ENCODE measurements around the gene SKOR2. TPM values are rescaled to one million over a fixed set of nuclear protein-coding genes. Genes with fewer than 3 reads are reported as not detected.
"Not testable (repeated sequence)": the region's sequence is repeated elsewhere in the genome, so short reads cannot be mapped to it uniquely, and the experiment has no call there.

The SKOR2 gene
- total and polyA plus RNA-seq, 2 donors (not counting 1 experiment from before 2014, with no cell fraction given) = not detected

DNA sequence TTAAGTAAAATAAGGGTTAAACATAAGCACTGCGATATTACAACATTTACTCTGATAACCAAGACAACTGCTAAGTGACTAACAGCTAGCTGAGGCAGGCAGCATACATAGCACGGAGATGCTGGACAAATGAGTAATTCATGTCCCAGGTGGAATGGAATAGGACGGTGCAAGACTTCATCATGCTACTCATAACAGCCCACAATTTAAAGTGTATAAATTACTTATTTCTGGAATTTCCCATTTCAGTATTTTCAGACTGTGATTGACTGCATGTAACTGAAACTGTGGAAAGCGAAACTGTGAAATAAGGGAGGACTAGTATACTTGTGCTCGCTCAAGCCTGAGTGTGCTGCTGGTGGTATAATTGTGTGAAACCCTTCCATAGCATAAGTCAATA, 88.2 kb downstream of the SKOR2 start:
- ATAC-seq (ENCODE audit: low read depth) = no peak
- no peak overlapping the region for H3K27ac Mint-ChIP-seq
- peak overlapping the region; percentile 9 for H3K4me2 ChIP-seq (replicated peaks; ENCODE audit: low read depth, low read length, poor library complexity, severe bottlenecking)
- peak; percentile 17 for DNase-seq
- no peak overlapping the region for H2AFZ ChIP-seq (ENCODE audit: insufficient read depth, low read depth, low read length, poor library complexity, severe bottlenecking)
- intact Hi-C loops (cut with micrococcal nuclease) = no loop called here
- H3K9me3 Mint-ChIP-seq (ENCODE audit: insufficient read depth) = no peaks in the 10 kb centered on the region
- H3K36me3 ChIP-seq (replicated peaks in 1 of 2; ENCODE audit: control extremely low read depth in 1 of 2, control insufficient read depth in 1 of 2, extremely low read depth in 1 of 2, insufficient read depth in 2 of 2, low read length in 1 of 2) = peaks cover 0 to 2% of the 10 kb centered on the region in 2 experiments
- H3K4me1 ChIP-seq (ENCODE audit: control insufficient read depth in 2 of 2, insufficient read depth in 2 of 2, low read length in 2 of 2) = peaks cover 0 to 4% of the 10 kb centered on the region in 2 donors
- H3K27me3 Mint-ChIP-seq = no peaks in the 10 kb centered on the region
- H3K4me3 Mint-ChIP-seq = peak overlapping the region; percentile 40
- peaks cover 19% of the 10 kb centered on the region for H3K4me1 Mint-ChIP-seq
- H3K79me2 ChIP-seq (ENCODE audit: control insufficient read depth, insufficient read depth, low read length) = peaks cover 55% of the 10 kb centered on the region
- H3K9me3 ChIP-seq (ENCODE audit: control extremely low read depth in 1 of 3, control insufficient read depth in 2 of 3, insufficient read depth in 1 of 3, low read length in 2 of 3) = no peaks in the 10 kb centered on the region
- no peak overlapping the region for H3K4me3 ChIP-seq (ENCODE audit: control extremely low read depth in 1 of 5, extremely low read depth in 1 of 5, insufficient read depth in 1 of 5, low read depth in 2 of 5, low read length in 4 of 5)
- no peak overlapping the region for H3K27ac ChIP-seq (ENCODE audit: low read length in 2 of 2)
- no CpG with 5 or more reads among the region's 5 CpGs for WGBS (ENCODE audit: insufficient coverage)
- H3K9ac ChIP-seq (ENCODE audit: low read length) = no peak overlapping the region
- H3K27me3 ChIP-seq (replicated peaks in 1 of 4; ENCODE audit: control extremely low read depth in 1 of 4, control insufficient read depth in 3 of 4, insufficient read depth in 4 of 4, low read length in 3 of 4) = no peaks in the 10 kb centered on the region
- H4K20me1 ChIP-seq (ENCODE audit: control insufficient read depth, insufficient read depth, low read length, poor library complexity, severe bottlenecking) = peaks cover 25% of the 10 kb centered on the region
- TF ChIP-seq EZH2 (IDR thresholded peaks at IDR 0.05; ENCODE audit: borderline replicate concordance, insufficient read depth, low read depth, low read length, poor library complexity, severe bottlenecking) = no peak
- TF ChIP-seq, protein P1, sequence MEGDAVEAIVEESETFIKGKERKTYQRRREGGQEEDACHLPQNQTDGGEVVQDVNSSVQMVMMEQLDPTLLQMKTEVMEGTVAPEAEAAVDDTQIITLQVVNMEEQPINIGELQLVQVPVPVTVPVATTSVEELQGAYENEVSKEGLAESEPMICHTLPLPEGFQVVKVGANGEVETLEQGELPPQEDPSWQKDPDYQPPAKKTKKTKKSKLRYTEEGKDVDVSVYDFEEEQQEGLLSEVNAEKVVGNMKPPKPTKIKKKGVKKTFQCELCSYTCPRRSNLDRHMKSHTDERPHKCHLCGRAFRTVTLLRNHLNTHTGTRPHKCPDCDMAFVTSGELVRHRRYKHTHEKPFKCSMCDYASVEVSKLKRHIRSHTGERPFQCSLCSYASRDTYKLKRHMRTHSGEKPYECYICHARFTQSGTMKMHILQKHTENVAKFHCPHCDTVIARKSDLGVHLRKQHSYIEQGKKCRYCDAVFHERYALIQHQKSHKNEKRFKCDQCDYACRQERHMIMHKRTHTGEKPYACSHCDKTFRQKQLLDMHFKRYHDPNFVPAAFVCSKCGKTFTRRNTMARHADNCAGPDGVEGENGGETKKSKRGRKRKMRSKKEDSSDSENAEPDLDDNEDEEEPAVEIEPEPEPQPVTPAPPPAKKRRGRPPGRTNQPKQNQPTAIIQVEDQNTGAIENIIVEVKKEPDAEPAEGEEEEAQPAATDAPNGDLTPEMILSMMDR (IDR thresholded peaks at IDR 0.05) = no peak
- POLR2A ChIA-PET = no interaction called here
- CTCF ChIA-PET = no interaction called here

DNA sequence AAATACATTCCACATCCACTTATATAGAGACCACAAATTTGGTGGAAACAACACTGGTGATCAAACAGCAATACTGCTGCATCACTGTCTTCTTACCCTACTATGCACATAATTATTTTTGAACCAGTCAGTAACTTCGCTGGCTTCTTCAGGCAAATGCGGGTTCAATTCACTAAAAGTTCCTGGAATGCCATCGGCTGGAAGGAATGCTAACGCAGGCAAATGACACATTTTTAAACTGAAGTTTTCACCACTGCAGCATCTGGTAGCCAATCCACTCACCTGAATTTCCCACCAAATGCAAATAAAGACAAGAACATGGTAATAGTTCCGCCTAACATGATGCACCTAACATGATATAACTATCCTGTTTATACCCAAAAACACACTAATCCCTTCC, 91.2 kb downstream of the SKOR2 start:
- CTCF ChIA-PET = no interaction called here
- peaks cover 0 to 4% of the 10 kb centered on the region in 2 donors for H3K4me1 ChIP-seq (ENCODE audit: control insufficient read depth in 2 of 2, insufficient read depth in 2 of 2, low read length in 2 of 2)
- Mint-ChIP-seq H3K4me3 (no peak overlapping the region), H3K27ac (no peak overlapping the region), H3K4me1 (peaks cover 16% of the 10 kb centered on the region), H3K9me3 (ENCODE audit: insufficient read depth) (no peaks in the 10 kb centered on the region), H3K27me3 (no peaks in the 10 kb centered on the region)
- H3K4me2 ChIP-seq (replicated peaks; ENCODE audit: low read depth, low read length, poor library complexity, severe bottlenecking) = no peak overlapping the region
- intact Hi-C loops (cut with micrococcal nuclease) = no loop called here
- TF ChIP-seq, protein P1 (IDR thresholded peaks at IDR 0.05) = no peak
- TF ChIP-seq EZH2 (IDR thresholded peaks at IDR 0.05; ENCODE audit: borderline replicate concordance, insufficient read depth, low read depth, low read length, poor library complexity, severe bottlenecking) = no peak
- H3K79me2 ChIP-seq (ENCODE audit: control insufficient read depth, insufficient read depth, low read length) = peaks cover 30% of the 10 kb centered on the region
- DNase-seq (no peak), ATAC-seq (ENCODE audit: low read depth) (no peak)
- POLR2A ChIA-PET = no interaction called here
- WGBS (ENCODE audit: insufficient coverage) = 100% methylated on average over 5 of the region's 5 CpGs
- no peaks in the 10 kb centered on the region for H3K27me3 ChIP-seq (replicated peaks in 1 of 4; ENCODE audit: control extremely low read depth in 1 of 4, control insufficient read depth in 3 of 4, insufficient read depth in 4 of 4, low read length in 3 of 4)
- no peak overlapping the region for H3K4me3 ChIP-seq (ENCODE audit: control extremely low read depth in 1 of 5, extremely low read depth in 1 of 5, insufficient read depth in 1 of 5, low read depth in 2 of 5, low read length in 4 of 5)
- no peak overlapping the region for H3K9ac ChIP-seq (ENCODE audit: low read length)
- H2AFZ ChIP-seq (ENCODE audit: insufficient read depth, low read depth, low read length, poor library complexity, severe bottlenecking) = no peak overlapping the region
- H3K27ac ChIP-seq (ENCODE audit: low read length in 2 of 2) = no peak overlapping the region
- no peaks in the 10 kb centered on the region for H3K9me3 ChIP-seq (ENCODE audit: control extremely low read depth in 1 of 3, control insufficient read depth in 2 of 3, insufficient read depth in 1 of 3, low read length in 2 of 3)
- peaks cover 13% of the 10 kb centered on the region for H4K20me1 ChIP-seq (ENCODE audit: control insufficient read depth, insufficient read depth, low read length, poor library complexity, severe bottlenecking)
- peaks cover 2% of the 10 kb centered on the region in 2 experiments for H3K36me3 ChIP-seq (replicated peaks in 1 of 2; ENCODE audit: control extremely low read depth in 1 of 2, control insufficient read depth in 1 of 2, extremely low read depth in 1 of 2, insufficient read depth in 2 of 2, low read length in 1 of 2)

DNA sequence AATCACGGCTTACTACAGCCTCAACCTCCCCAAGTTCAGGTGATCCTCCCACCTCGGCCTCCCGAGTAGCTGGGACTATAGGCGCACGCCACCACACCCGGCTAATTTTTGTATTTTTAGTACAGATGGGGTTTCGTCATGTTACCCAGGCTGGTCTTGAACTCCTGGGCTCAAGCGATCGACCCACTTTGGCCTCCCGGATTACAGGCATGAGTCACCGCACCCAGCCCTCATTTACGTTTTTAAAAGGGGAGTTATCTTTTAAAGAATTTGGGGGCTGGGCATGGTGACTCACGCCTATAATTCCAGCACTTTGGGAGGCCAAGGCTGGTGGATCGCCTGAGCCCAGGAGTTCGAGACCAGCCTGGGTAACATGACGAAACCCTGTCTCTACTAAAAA, 93.1 kb downstream of the SKOR2 start:
- POLR2A ChIA-PET = not testable (repeated sequence)

More for the DNA sequence above, 93.1 kb downstream of the SKOR2 start:
- H3K27me3 ChIP-seq (replicated peaks in 1 of 4; ENCODE audit: control extremely low read depth in 1 of 4, control insufficient read depth in 3 of 4, insufficient read depth in 4 of 4, low read length in 3 of 4); H3K4me3 ChIP-seq (ENCODE audit: control extremely low read depth in 1 of 5, extremely low read depth in 1 of 5, insufficient read depth in 1 of 5, low read depth in 2 of 5, low read length in 4 of 5); H3K27ac ChIP-seq (ENCODE audit: low read length in 2 of 2); H3K4me3 Mint-ChIP-seq; H3K27ac Mint-ChIP-seq; H3K9me3 Mint-ChIP-seq (ENCODE audit: insufficient read depth); H2AFZ ChIP-seq (ENCODE audit: insufficient read depth, low read depth, low read length, poor library complexity, severe bottlenecking); H3K27me3 Mint-ChIP-seq; CTCF ChIA-PET; H4K20me1 ChIP-seq (ENCODE audit: control insufficient read depth, insufficient read depth, low read length, poor library complexity, severe bottlenecking); H3K4me1 ChIP-seq (ENCODE audit: control insufficient read depth in 2 of 2, insufficient read depth in 2 of 2, low read length in 2 of 2); H3K36me3 ChIP-seq (replicated peaks in 1 of 2; ENCODE audit: control extremely low read depth in 1 of 2, control insufficient read depth in 1 of 2, extremely low read depth in 1 of 2, insufficient read depth in 2 of 2, low read length in 1 of 2); H3K9ac ChIP-seq (ENCODE audit: low read length); DNase-seq; H3K4me1 Mint-ChIP-seq; ATAC-seq (ENCODE audit: low read depth); H3K9me3 ChIP-seq (ENCODE audit: control extremely low read depth in 1 of 3, control insufficient read depth in 2 of 3, insufficient read depth in 1 of 3, low read length in 2 of 3); H3K4me2 ChIP-seq (replicated peaks; ENCODE audit: low read depth, low read length, poor library complexity, severe bottlenecking): not testable (repeated sequence)
- peaks cover 15% of the 10 kb centered on the region for H3K79me2 ChIP-seq (ENCODE audit: control insufficient read depth, insufficient read depth, low read length)
- intact Hi-C loops (cut with micrococcal nuclease) = loop anchor here (10.0 kb wide), 2 partner anchors 776 to 1054 kb away; partner anchors contain the start of genes HAUS1 and SMAD2
- WGBS (ENCODE audit: insufficient coverage) = 97% methylated on average over 11 of the region's 16 CpGs
